Measurements from ENCODE around the gene PREPL.
"Not testable (repeated sequence)": the region's sequence is repeated elsewhere in the genome, so short reads cannot be mapped to it uniquely, and the experiment has no call there.

The PREPL gene

GRCh38 chr2:44361330-44362206 is at the start of gene PREPL, which contains the start of gene CAMKMT:
PREPL (minus strand) TSS chr2:44361494; CDS start chr2:44346342, 15,152 bp downstream.
CAMKMT (plus strand) TSS chr2:44361947.
- peak; percentile 98 to 99 for DNase-seq
- TF ChIP-seq POLR2A (IDR thresholded peaks at IDR 0.05; ENCODE audit: low read length) = peak; percentile 94
- no peak for TF ChIP-seq GATA1 (IDR thresholded peaks at IDR 0.05; ENCODE audit: low read depth, low read length)

- TF ChIP-seq GATA1 (IDR thresholded peaks at IDR 0.05; ENCODE audit: low read depth, low read length) (no peak), POLR2A (IDR thresholded peaks at IDR 0.05; ENCODE audit: low read length) (no peak)
- DNase-seq = no peak
Measured at GRCh38 chr2:44398243-44398897, 37.1 kb upstream of the PREPL start.

- TF ChIP-seq POLR2A (IDR thresholded peaks at IDR 0.05; ENCODE audit: low read length) = no peak
- TF ChIP-seq GATA1 (IDR thresholded peaks at IDR 0.05; ENCODE audit: low read depth, low read length) = no peak
- DNase-seq = no peak
Measured at GRCh38 chr2:44397447-44398175, 36.3 kb upstream of the PREPL start.

DNA sequence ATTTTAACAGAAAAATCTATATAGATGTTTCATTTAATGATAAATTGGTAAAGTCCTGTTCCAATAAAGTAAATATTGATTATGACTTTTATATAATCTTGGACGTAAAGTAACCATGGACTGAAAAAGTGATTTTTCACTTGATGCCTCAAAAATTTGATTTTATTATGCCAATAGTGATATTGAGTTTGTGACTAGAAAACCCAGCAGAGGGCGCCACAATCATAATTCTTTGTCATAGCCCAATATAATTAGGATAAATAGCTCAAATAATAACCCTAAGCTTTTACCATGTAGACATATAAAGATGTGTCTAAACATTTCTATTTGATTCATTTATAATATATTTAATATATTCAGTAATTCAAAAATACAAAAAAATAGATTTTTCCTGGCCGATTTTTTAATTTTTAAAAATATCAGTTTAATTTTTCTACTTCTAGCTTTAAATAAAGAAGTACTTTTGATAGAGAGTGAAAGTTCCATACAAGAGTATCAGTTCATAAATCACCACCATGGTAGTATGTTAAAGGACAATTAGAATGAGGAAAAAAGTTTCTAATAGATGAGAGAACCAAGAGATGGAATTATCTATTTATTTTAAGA is 31.1 kb upstream of the PREPL start:
- TF ChIP-seq GATA1 (IDR thresholded peaks at IDR 0.05; ENCODE audit: low read depth, low read length) (no peak), POLR2A (IDR thresholded peaks at IDR 0.05; ENCODE audit: low read length) (no peak)
- DNase-seq = peak; percentile 36 to 72

GRCh38 chr2:44389895-44390294 is 28.6 kb upstream of the PREPL start:
- DNase-seq = no peak
- no peak for TF ChIP-seq GATA1 (IDR thresholded peaks at IDR 0.05; ENCODE audit: low read depth, low read length)
- no peak for TF ChIP-seq POLR2A (IDR thresholded peaks at IDR 0.05; ENCODE audit: low read length)

DNA sequence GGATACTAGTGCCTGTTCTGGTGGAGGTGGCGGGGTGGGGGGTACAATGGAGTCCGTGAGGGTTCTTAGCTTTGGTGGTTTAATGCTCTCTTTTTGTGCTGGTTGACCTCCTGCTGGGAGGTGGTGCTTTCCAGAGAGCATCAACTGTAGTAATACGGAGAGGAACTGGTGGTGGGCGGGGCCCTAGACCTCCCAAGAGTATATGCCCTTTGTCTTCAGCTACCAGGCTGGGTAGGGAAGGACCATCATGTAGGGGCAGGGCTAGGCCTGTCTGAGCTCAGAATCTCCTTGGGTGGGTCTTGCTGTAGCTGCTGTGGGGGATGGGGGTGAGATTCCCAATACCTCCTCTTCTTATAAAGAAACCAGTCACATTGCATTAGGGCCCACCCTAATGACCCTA is 27.6 kb upstream of the PREPL start:
- TF ChIP-seq POLR2A (IDR thresholded peaks at IDR 0.05; ENCODE audit: low read length) (no peak), GATA1 (IDR thresholded peaks at IDR 0.05; ENCODE audit: low read depth, low read length) (no peak)
- no peak for DNase-seq

DNA sequence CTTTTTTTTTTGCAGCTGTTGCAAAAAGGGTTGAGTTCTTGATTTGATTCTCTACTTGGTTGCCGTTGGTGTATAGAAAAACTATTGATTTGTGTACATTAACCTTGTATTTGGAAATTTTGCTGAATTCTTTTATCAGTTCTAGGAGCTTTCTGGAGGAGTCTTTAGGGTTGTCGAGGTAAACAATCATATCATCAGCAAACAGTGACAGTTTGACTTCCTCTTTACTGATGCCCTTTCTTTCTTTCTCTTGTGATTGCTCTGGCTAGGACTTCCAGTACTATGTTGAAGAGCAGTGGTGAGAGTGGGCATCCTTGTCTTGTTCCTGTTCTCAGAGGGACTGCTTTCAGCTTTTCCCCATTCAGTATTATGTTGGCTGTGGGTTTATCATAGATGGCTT is 23.9 kb upstream of the PREPL start:
- DNase-seq = not testable (repeated sequence)

GRCh38 chr2:44377486-44377885 is 16.2 kb upstream of the PREPL start:
- no peak for DNase-seq
- no peak for TF ChIP-seq GATA1 (IDR thresholded peaks at IDR 0.05; ENCODE audit: low read depth, low read length)
- TF ChIP-seq POLR2A (IDR thresholded peaks at IDR 0.05; ENCODE audit: low read length) = no peak

DNA sequence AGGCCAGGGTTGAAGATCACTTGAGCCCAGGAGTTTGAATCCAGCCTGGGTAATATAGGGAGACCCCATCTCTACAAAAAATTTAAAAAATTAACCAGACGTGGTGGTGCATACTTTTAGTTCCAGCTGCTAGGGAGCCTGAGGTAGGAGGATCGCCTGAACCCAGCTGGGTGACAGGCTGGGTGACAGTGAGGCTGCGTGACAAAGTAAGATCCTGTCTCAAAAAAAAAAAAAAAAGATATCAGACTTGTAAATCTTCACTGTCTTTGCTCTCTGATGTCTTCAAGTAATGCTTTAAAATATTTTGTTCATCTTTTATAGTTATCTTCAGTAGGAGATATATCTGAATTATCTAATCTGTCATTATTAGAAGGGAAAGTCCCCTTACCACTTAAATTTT is 11.0 kb upstream of the PREPL start:
- TF ChIP-seq POLR2A (IDR thresholded peaks at IDR 0.05; ENCODE audit: low read length) (no peak), GATA1 (IDR thresholded peaks at IDR 0.05; ENCODE audit: low read depth, low read length) (no peak)
- DNase-seq = no peak

DNA sequence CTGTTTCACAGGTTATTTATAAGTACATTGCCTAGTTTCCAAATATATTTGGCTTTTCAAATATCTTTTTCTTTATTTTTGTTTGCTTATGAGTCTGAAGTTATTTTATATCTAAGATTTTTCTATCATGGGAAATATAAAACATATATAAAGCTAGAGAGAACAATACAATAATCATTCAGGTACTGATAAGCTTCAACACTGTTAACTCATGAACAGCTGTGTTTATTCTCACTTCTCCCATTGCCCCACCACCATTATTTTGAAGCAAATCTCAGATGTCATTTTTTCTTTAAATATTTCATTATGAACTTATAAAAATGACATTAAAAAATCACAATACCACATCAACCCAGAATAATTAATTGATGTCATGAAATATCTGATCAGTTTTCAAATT is 10.2 kb upstream of the PREPL start:
- no peak for TF ChIP-seq GATA1 (IDR thresholded peaks at IDR 0.05; ENCODE audit: low read depth, low read length)
- no peak for TF ChIP-seq POLR2A (IDR thresholded peaks at IDR 0.05; ENCODE audit: low read length)

GRCh38 chr2:44369392-44369791 is 8.1 kb upstream of the PREPL start:
- TF ChIP-seq GATA1 (IDR thresholded peaks at IDR 0.05; ENCODE audit: low read depth, low read length) (no peak), POLR2A (IDR thresholded peaks at IDR 0.05; ENCODE audit: low read length) (no peak)

More for the DNA sequence above, 10.2 kb upstream of the PREPL start:
- no peak for DNase-seq

DNA sequence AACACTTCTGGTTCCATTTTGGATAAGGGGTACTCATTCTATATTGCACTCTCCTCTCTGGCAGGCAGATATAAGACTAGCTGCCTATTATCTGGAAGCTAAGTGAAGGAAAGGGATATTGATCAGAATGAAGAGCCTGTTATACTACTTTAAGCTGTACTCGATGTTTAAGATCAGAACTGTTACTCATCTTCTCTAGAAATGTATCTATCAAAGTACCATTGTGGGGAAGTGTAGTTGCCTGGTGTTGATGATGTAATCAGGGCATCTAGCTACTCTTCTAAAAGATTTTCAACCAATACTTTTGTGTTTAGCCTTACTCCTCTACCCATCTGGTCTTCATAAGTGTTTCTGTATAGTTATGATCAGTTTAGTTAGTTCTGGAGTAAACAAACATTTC is 6.3 kb upstream of the PREPL start:
- no peak for DNase-seq
- TF ChIP-seq GATA1 (IDR thresholded peaks at IDR 0.05; ENCODE audit: low read depth, low read length) = no peak
- TF ChIP-seq POLR2A (IDR thresholded peaks at IDR 0.05; ENCODE audit: low read length) = no peak

More at GRCh38 chr2:44369392-44369791, 8.1 kb upstream of the PREPL start:
- no peak for DNase-seq

DNA sequence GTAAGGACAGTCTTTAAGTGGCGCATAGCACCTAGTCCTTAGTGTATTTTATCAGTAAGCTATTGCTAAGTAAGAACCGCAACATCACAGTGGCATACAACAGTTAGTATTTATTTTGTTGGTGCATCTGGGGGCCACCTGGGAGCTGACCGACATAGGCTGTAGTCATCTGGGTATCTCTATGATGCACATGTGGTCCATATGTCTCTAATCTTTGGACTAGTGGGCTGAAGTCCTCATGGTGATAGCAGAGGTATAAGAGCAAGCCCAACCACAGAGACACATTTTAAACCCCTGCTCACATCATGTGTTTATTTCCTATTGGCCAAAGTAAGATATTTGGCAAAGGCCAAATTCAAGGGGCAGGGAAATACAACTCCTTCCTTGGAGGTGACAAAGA is 3.3 kb upstream of the PREPL start:
- no peak for TF ChIP-seq GATA1 (IDR thresholded peaks at IDR 0.05; ENCODE audit: low read depth, low read length)
- DNase-seq = peak; percentile 77 to 93

Measured in erythroblast (primary cell).